ENCODE data around the gene C17orf58. TPM values are rescaled to one million over a fixed set of nuclear protein-coding genes. Genes with fewer than 3 reads are reported as not detected.
A peak's percentile ranks its signal among the peaks of the same experiment; 100 is the strongest.

Gene C17orf58
- total and polyA plus RNA-seq, 9 of the 15 experiments (the other 6 are each of a cell fraction or from before 2014, with no cell fraction given), result 8.6 to 37.4 (median 27.6) TPM

- TF ChIP-seq, protein P1, sequence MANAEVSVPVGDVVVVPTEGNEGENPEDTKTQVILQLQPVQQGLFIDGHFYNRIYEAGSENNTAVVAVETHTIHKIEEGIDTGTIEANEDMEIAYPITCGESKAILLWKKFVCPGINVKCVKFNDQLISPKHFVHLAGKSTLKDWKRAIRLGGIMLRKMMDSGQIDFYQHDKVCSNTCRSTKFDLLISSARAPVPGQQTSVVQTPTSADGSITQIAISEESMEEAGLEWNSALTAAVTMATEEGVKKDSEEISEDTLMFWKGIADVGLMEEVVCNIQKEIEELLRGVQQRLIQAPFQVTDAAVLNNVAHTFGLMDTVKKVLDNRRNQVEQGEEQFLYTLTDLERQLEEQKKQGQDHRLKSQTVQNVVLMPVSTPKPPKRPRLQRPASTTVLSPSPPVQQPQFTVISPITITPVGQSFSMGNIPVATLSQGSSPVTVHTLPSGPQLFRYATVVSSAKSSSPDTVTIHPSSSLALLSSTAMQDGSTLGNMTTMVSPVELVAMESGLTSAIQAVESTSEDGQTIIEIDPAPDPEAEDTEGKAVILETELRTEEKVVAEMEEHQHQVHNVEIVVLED (CRISPR knock-in tag; IDR thresholded peaks at IDR 0.05), result no peak
- TF ChIP-seq MEF2A (IDR thresholded peaks at IDR 0.05; ENCODE audit: control insufficient read depth, low read depth, low read length) (no peak), CBFB (CRISPR knock-in tag; IDR thresholded peaks at IDR 0.05) (no peak), CHCHD3 (CRISPR knock-in tag; IDR thresholded peaks at IDR 0.05) (no peak), ZNF224 (CRISPR knock-in tag; IDR thresholded peaks at IDR 0.05) (no peak), HDAC6 (IDR thresholded peaks at IDR 0.05; ENCODE audit: low read depth, low read length) (no peak), ETV1 (tag; conservative IDR thresholded peaks at IDR 0.05; ENCODE audit: low read depth) (no peak), RNF2 (IDR thresholded peaks at IDR 0.05) (no peak), NELFE (IDR thresholded peaks at IDR 0.05; ENCODE audit: insufficient read depth, insufficient read length) (no peak), CEBPB (tag; IDR thresholded peaks at IDR 0.05) (no peak), GTF2A2 (tag; IDR thresholded peaks at IDR 0.05) (no peak), HDAC2 (IDR thresholded peaks at IDR 0.05) (0 out of 2 replicates have a peak, but pooled peaks have one; percentile 27), ZFPM2 (CRISPR knock-in tag; IDR thresholded peaks at IDR 0.05) (no peak), ZFP1 (CRISPR knock-in tag; IDR thresholded peaks at IDR 0.05) (no peak), DLX4 (CRISPR knock-in tag; IDR thresholded peaks at IDR 0.05) (no peak), ARHGAP35 (IDR thresholded peaks at IDR 0.05; ENCODE audit: partially characterized antibody) (peak; percentile 77), PCBP1 (IDR thresholded peaks at IDR 0.05; ENCODE audit: low read depth, low read length, poor library complexity, severe bottlenecking) (peak; percentile 98), MBD2 (IDR thresholded peaks at IDR 0.05; ENCODE audit: borderline replicate concordance, low read depth) (peak; percentile 86), IRF2 (CRISPR knock-in tag; IDR thresholded peaks at IDR 0.05) (no peak), FOXA3 (CRISPR knock-in tag; conservative IDR thresholded peaks at IDR 0.05 in 1 of 2, IDR thresholded peaks at IDR 0.05 in 1 of 2) (peak in 1 of 2 experiments; percentile 73; a peak in 1 of 4 replicates), KAT2B (IDR thresholded peaks at IDR 0.05; ENCODE audit: low read depth, low read length) (no peak), HMG20A (CRISPR knock-in tag; conservative IDR thresholded peaks at IDR 0.05) (no peak), ZNF212 (CRISPR knock-in tag; IDR thresholded peaks at IDR 0.05) (no peak), EP400 (IDR thresholded peaks at IDR 0.05) (peak; percentile 97)
- TF ChIP-seq, protein P2, sequence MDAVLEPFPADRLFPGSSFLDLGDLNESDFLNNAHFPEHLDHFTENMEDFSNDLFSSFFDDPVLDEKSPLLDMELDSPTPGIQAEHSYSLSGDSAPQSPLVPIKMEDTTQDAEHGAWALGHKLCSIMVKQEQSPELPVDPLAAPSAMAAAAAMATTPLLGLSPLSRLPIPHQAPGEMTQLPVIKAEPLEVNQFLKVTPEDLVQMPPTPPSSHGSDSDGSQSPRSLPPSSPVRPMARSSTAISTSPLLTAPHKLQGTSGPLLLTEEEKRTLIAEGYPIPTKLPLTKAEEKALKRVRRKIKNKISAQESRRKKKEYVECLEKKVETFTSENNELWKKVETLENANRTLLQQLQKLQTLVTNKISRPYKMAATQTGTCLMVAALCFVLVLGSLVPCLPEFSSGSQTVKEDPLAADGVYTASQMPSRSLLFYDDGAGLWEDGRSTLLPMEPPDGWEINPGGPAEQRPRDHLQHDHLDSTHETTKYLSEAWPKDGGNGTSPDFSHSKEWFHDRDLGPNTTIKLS (IDR thresholded peaks at IDR 0.05; ENCODE audit: borderline replicate concordance, low read depth), result peak; percentile 31; the same call in 1 of the 2 replicates
Measured at GRCh38 chr17:68035523-68036303, 39.4 kb upstream of the C17orf58 start, which contains the start of gene KPNA2 (continued).
